MG63 (cell line): ENCODE measurements around the gene UNC93B1. TPM values are rescaled to one million over a fixed set of nuclear protein-coding genes. Genes with fewer than 3 reads are reported as not detected.

Source experiments
- DNase-seq: peaks from one replicate; pipeline ENCODE4 v3.0.0-alpha.2; 2020
- H3K27me3 ChIP-seq: fragments of 250-450 bp; sonication (Bioruptor Pico); 2 replicates; pipeline ENCODE4 v1.5.1; 2020; ENCODE audit warnings: mild to moderate bottlenecking, moderate library complexity
- H3K36me3 ChIP-seq: fragments of 250-450 bp; sonication (Bioruptor Pico); 2 replicates; pipeline ENCODE4 v1.5.1; 2020; ENCODE audit warnings: mild to moderate bottlenecking, moderate library complexity
- H3K4me3 ChIP-seq: fragments of 250-450 bp; sonication (Bioruptor Pico); 2 replicates; pipeline ENCODE4 v1.5.1; 2020; ENCODE audit warnings: mild to moderate bottlenecking, moderate library complexity
- H3K9me3 ChIP-seq: fragments of 250-450 bp; sonication (Bioruptor Pico); 2 replicates; pipeline ENCODE4 v1.5.1; 2020; ENCODE audit warnings: mild to moderate bottlenecking, moderate library complexity
- total RNA-seq: library from RNA; depleted of rRNA; stranded (reverse); fragments of >200 nt; shearing (Covaris generic); gene quantifications from 2 replicates; pipeline ENCODE4 v1.2.3, GENCODE V29; 2014; ENCODE audit warnings: low replicate concordance

Gene UNC93B1
- total RNA-seq, 1 experiment from 2014 or later, result 37.7 TPM

GRCh38 chr11:68032003-68032402 lies 28.1 kb upstream of the UNC93B1 start:
- Histone ChIP-seq H3K27me3 (no peaks in the 10 kb centered on the region), H3K9me3 (peaks cover 9% of the 10 kb centered on the region; the same call in 1 of the 2 replicates), H3K4me3 (peak overlapping the region; percentile 94), H3K36me3 (peaks cover 50% of the 10 kb centered on the region)
- DNase-seq, result no peak

- H3K27me3 ChIP-seq, result no peaks in the 10 kb centered on the region
- peaks cover 50% of the 10 kb centered on the region for H3K36me3 ChIP-seq
- peaks cover 9% of the 10 kb centered on the region; the same call in 1 of the 2 replicates for H3K9me3 ChIP-seq
- DNase-seq, result no peak
- peak overlapping the region; percentile 94 for H3K4me3 ChIP-seq
Measured at GRCh38 chr11:68031144-68031464, 27.2 kb upstream of the UNC93B1 start.

- H3K36me3 ChIP-seq, result peaks cover 50% of the 10 kb centered on the region
- H3K4me3 ChIP-seq, result peak within 1 kb of the TSS; percentile 94
- no peaks in the 10 kb centered on the region for H3K27me3 ChIP-seq
- peak; percentile 96 for DNase-seq
- peaks cover 9% of the 10 kb centered on the region; the same call in 1 of the 2 replicates for H3K9me3 ChIP-seq
Measured at GRCh38 chr11:68030318-68031143, 26.6 kb upstream of the UNC93B1 start, which contains the start of gene NDUFS8. Gene NDUFS8, plus strand, starts transcription at chr11:68030681. Its CDS starts 1,471 bp downstream, at chr11:68032152.

- no peak overlapping the region for H3K4me3 ChIP-seq
- peaks cover 9% of the 10 kb centered on the region; the same call in 1 of the 2 replicates for H3K9me3 ChIP-seq
- DNase-seq, result peak; percentile 49
- peaks cover 45% of the 10 kb centered on the region for H3K36me3 ChIP-seq
- H3K27me3 ChIP-seq, result no peaks in the 10 kb centered on the region
Measured at GRCh38 chr11:68028802-68029545, 25.1 kb upstream of the UNC93B1 start.

GRCh38 chr11:68027667-68028066 lies 23.8 kb upstream of the UNC93B1 start:
- Histone ChIP-seq H3K4me3 (no peak overlapping the region), H3K9me3 (peaks cover 9% of the 10 kb centered on the region; the same call in 1 of the 2 replicates), H3K36me3 (peaks cover 32% of the 10 kb centered on the region), H3K27me3 (no peaks in the 10 kb centered on the region)
- DNase-seq, result no peak

GRCh38 chr11:68026391-68027105 lies 22.7 kb upstream of the UNC93B1 start:
- no peak for DNase-seq
- peaks cover 22% of the 10 kb centered on the region for H3K36me3 ChIP-seq
- no peaks in the 10 kb centered on the region for H3K27me3 ChIP-seq
- H3K9me3 ChIP-seq, result peaks cover 9% of the 10 kb centered on the region; the same call in 1 of the 2 replicates
- H3K4me3 ChIP-seq, result no peak overlapping the region

GRCh38 chr11:68025047-68025446 lies 21.1 kb upstream of the UNC93B1 start:
- Histone ChIP-seq H3K27me3 (no peaks in the 10 kb centered on the region), H3K4me3 (no peak overlapping the region), H3K36me3 (peaks cover 22% of the 10 kb centered on the region), H3K9me3 (peaks cover 9% of the 10 kb centered on the region; the same call in 1 of the 2 replicates)
- no peak for DNase-seq

- peaks cover 7% of the 10 kb centered on the region; the same call in 1 of the 2 replicates for H3K9me3 ChIP-seq
- H3K4me3 ChIP-seq, result no peak overlapping the region
- H3K27me3 ChIP-seq, result no peaks in the 10 kb centered on the region
- DNase-seq, result no peak
- peaks cover 20% of the 10 kb centered on the region for H3K36me3 ChIP-seq
Measured at GRCh38 chr11:68024508-68024907, 20.6 kb upstream of the UNC93B1 start.

GRCh38 chr11:68022531-68022930 lies 18.6 kb upstream of the UNC93B1 start:
- Histone ChIP-seq H3K9me3 (no peaks in the 10 kb centered on the region), H3K27me3 (no peaks in the 10 kb centered on the region), H3K4me3 (no peak overlapping the region), H3K36me3 (peaks cover 4% of the 10 kb centered on the region; the same call in 1 of the 2 replicates)
- no peak for DNase-seq

GRCh38 chr11:68021167-68021787 lies 17.4 kb upstream of the UNC93B1 start:
- H3K27me3 ChIP-seq, result no peaks in the 10 kb centered on the region
- no peaks in the 10 kb centered on the region for H3K9me3 ChIP-seq
- H3K4me3 ChIP-seq, result no peak overlapping the region
- DNase-seq, result peak; percentile 41
- H3K36me3 ChIP-seq, result no peaks in the 10 kb centered on the region

GRCh38 chr11:68020575-68020974 lies 16.7 kb upstream of the UNC93B1 start:
- Histone ChIP-seq H3K36me3 (no peaks in the 10 kb centered on the region; the same call in 1 of the 2 replicates), H3K4me3 (no peak overlapping the region), H3K9me3 (no peaks in the 10 kb centered on the region), H3K27me3 (no peaks in the 10 kb centered on the region)
- peak; percentile 85 for DNase-seq

- H3K9me3 ChIP-seq, result no peaks in the 10 kb centered on the region
Measured at GRCh38 chr11:68019486-68019885, 15.6 kb upstream of the UNC93B1 start.

GRCh38 chr11:68018730-68019190 lies 14.9 kb upstream of the UNC93B1 start:
- Histone ChIP-seq H3K4me3 (no peak overlapping the region), H3K27me3 (no peaks in the 10 kb centered on the region), H3K9me3 (no peaks in the 10 kb centered on the region), H3K36me3 (peaks cover 4% of the 10 kb centered on the region)
- no peak for DNase-seq

More at GRCh38 chr11:68019486-68019885, 15.6 kb upstream of the UNC93B1 start:
- Histone ChIP-seq H3K27me3 (no peaks in the 10 kb centered on the region), H3K4me3 (no peak overlapping the region), H3K36me3 (no peaks in the 10 kb centered on the region; the same call in 1 of the 2 replicates)
- DNase-seq, result no peak

GRCh38 chr11:68017980-68018729 lies 14.3 kb upstream of the UNC93B1 start:
- H3K27me3 ChIP-seq, result no peaks in the 10 kb centered on the region
- peaks cover 7% of the 10 kb centered on the region for H3K36me3 ChIP-seq
- H3K4me3 ChIP-seq, result no peak overlapping the region
- H3K9me3 ChIP-seq, result no peaks in the 10 kb centered on the region
- no peak for DNase-seq

- Histone ChIP-seq H3K4me3 (no peak overlapping the region), H3K36me3 (peaks cover 7% of the 10 kb centered on the region), H3K9me3 (no peaks in the 10 kb centered on the region), H3K27me3 (no peaks in the 10 kb centered on the region)
- no peak for DNase-seq
Measured at GRCh38 chr11:68016904-68017817, 13.3 kb upstream of the UNC93B1 start.
